ENCODE results near the gene DHRS13.

Gene DHRS13

DNA sequence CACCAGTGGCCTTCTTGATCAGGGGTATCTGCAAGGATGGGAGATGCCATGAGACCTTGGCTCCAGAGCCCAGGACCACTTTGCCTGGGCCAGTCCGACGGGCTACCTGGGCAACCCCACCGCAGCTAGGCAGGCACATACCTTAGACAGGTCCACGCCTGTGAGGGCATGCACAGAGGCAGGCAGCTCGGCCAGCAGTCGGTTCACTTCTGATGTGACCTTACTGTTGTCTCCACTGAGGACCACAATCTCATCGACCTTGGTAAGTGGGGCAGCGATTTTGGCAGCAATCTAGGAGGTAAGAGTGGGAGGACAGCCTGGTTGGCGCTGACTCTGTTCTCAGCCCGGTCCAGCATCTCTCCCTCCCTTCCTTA is 22.3 kb downstream of the DHRS13 start:
- no peak overlapping the region for H3K18ac ChIP-seq (ENCODE audit: low read length)
- H3K9me3 ChIP-seq (ENCODE audit: insufficient read depth, low read depth, low read length), result peaks cover 5% of the 10 kb centered on the region
- H2BK12ac ChIP-seq (ENCODE audit: low read length), result no peak overlapping the region
- no CpG with 5 or more reads among the region's 10 CpGs for WGBS (ENCODE audit: extremely low coverage, insufficient coverage, insufficient read length)
- no peak overlapping the region for H3K23ac ChIP-seq (ENCODE audit: low read length)
- no peak overlapping the region for H3K9ac ChIP-seq (ENCODE audit: low read length)
- no peak overlapping the region for H4K8ac ChIP-seq (ENCODE audit: low read depth, low read length)
- no peak overlapping the region for H3K14ac ChIP-seq (ENCODE audit: low read length)
- no peaks in the 10 kb centered on the region for H3K79me1 ChIP-seq (ENCODE audit: low read length)
- no peaks in the 10 kb centered on the region for H3K79me2 ChIP-seq (ENCODE audit: control insufficient read depth, insufficient read depth, low read length, poor library complexity)
- H2BK5ac ChIP-seq (ENCODE audit: low read depth, low read length, poor library complexity), result no peak overlapping the region
- H3K27me3 ChIP-seq (ENCODE audit: insufficient read depth, low read length), result no peaks in the 10 kb centered on the region
- no peak overlapping the region for H3K4me3 ChIP-seq (ENCODE audit: low read depth, low read length)
- H3K36me3 ChIP-seq (ENCODE audit: control insufficient read depth in 1 of 2, insufficient read depth in 2 of 2, low read length in 2 of 2), result peaks cover 45 to 54% of the 10 kb centered on the region in 2 experiments
- no peak overlapping the region for H3K27ac ChIP-seq (ENCODE audit: low read depth, low read length)
- H4K91ac ChIP-seq (ENCODE audit: low read depth, low read length), result no peak overlapping the region
- no peak overlapping the region for H4K12ac ChIP-seq (ENCODE audit: low read depth, low read length)
- H2AK5ac ChIP-seq (ENCODE audit: low read length), result no peak overlapping the region
- H2BK120ac ChIP-seq (ENCODE audit: insufficient read depth, low read length, poor library complexity), result no peak overlapping the region
- no peak for DNase-seq
- no peak overlapping the region for H3K4ac ChIP-seq (ENCODE audit: low read depth, low read length)
- H3K4me1 ChIP-seq (ENCODE audit: control insufficient read depth in 1 of 2, insufficient read depth in 2 of 2, low read length in 2 of 2), result no peaks in the 10 kb centered on the region
- no peak overlapping the region for H2AFZ ChIP-seq (ENCODE audit: insufficient read depth, low read length, poor library complexity)
- H3K4me2 ChIP-seq (ENCODE audit: low read length), result no peak overlapping the region

DNA sequence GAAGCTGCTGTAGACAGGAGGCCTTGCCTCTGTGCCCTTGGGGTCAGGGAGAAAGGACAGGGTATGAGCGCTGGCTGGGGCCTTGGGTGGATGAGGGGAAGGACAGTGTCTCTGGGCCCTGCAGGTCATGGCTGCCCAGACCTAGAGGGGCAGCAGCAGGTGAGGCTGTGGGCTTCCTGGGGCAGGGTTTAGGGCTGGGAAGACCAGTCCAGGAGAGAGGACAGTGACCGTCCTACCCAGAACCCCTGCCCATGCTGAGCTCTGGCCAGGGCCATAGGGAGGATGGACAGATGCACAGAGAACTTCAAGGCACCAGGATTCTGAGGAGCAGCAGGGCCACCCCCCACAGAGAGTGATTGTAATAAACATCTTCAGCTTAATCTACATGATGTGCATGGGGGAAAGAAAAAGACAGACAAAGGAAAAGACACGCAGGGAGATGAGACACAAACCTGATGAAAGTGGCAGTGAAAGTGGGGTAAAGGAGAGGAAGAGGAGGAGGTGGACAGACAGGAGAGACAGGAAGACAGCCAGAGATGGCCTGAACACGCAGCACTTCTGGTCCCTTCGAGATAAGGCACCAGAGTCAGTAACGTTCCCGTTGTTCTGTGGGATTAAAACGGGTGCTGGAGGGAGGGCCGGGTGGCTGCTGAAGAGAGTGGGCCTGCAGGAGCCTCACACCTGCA is 22.9 kb downstream of the DHRS13 start:
- Histone ChIP-seq H3K14ac (ENCODE audit: low read length) (no peak overlapping the region), H2BK120ac (ENCODE audit: insufficient read depth, low read length, poor library complexity) (no peak overlapping the region), H2BK12ac (ENCODE audit: low read length) (no peak overlapping the region), H2AK5ac (ENCODE audit: low read length) (no peak overlapping the region), H3K4me3 (ENCODE audit: low read depth, low read length) (no peak overlapping the region), H3K79me1 (ENCODE audit: low read length) (no peaks in the 10 kb centered on the region), H3K4me1 (ENCODE audit: control insufficient read depth in 1 of 2, insufficient read depth in 2 of 2, low read length in 2 of 2) (no peaks in the 10 kb centered on the region), H3K9ac (ENCODE audit: low read length) (no peak overlapping the region), H4K91ac (ENCODE audit: low read depth, low read length) (no peak overlapping the region), H4K8ac (ENCODE audit: low read depth, low read length) (no peak overlapping the region), H3K27ac (ENCODE audit: low read depth, low read length) (no peak overlapping the region), H4K12ac (ENCODE audit: low read depth, low read length) (no peak overlapping the region), H2AFZ (ENCODE audit: insufficient read depth, low read length, poor library complexity) (no peak overlapping the region), H3K36me3 (ENCODE audit: control insufficient read depth in 1 of 2, insufficient read depth in 2 of 2, low read length in 2 of 2) (peaks cover 43 to 50% of the 10 kb centered on the region in 2 experiments), H3K18ac (ENCODE audit: low read length) (no peak overlapping the region), H3K23ac (ENCODE audit: low read length) (no peak overlapping the region), H3K79me2 (ENCODE audit: control insufficient read depth, insufficient read depth, low read length, poor library complexity) (no peaks in the 10 kb centered on the region), H3K4ac (ENCODE audit: low read depth, low read length) (no peak overlapping the region), H3K9me3 (ENCODE audit: insufficient read depth, low read depth, low read length) (peaks cover 3% of the 10 kb centered on the region), H2BK5ac (ENCODE audit: low read depth, low read length, poor library complexity) (no peak overlapping the region), H3K4me2 (ENCODE audit: low read length) (no peak overlapping the region), H3K27me3 (ENCODE audit: insufficient read depth, low read length) (no peaks in the 10 kb centered on the region)
- WGBS (ENCODE audit: extremely low coverage, insufficient coverage, insufficient read length), result no CpG with 5 or more reads among the region's 9 CpGs
- DNase-seq, result no peak

- Histone ChIP-seq H3K4me3 (ENCODE audit: low read depth, low read length) (no peak overlapping the region), H2BK5ac (ENCODE audit: low read depth, low read length, poor library complexity) (no peak overlapping the region), H3K27me3 (ENCODE audit: insufficient read depth, low read length) (no peaks in the 10 kb centered on the region), H3K18ac (ENCODE audit: low read length) (no peak overlapping the region), H2AFZ (ENCODE audit: insufficient read depth, low read length, poor library complexity) (no peak overlapping the region), H3K79me1 (ENCODE audit: low read length) (no peaks in the 10 kb centered on the region), H3K79me2 (ENCODE audit: control insufficient read depth, insufficient read depth, low read length, poor library complexity) (no peaks in the 10 kb centered on the region), H3K4me1 (ENCODE audit: control insufficient read depth in 1 of 2, insufficient read depth in 2 of 2, low read length in 2 of 2) (no peaks in the 10 kb centered on the region), H3K4ac (ENCODE audit: low read depth, low read length) (no peak overlapping the region), H4K12ac (ENCODE audit: low read depth, low read length) (no peak overlapping the region), H3K23ac (ENCODE audit: low read length) (no peak overlapping the region), H4K8ac (ENCODE audit: low read depth, low read length) (no peak overlapping the region), H3K27ac (ENCODE audit: low read depth, low read length) (no peak overlapping the region), H2BK12ac (ENCODE audit: low read length) (no peak overlapping the region), H4K91ac (ENCODE audit: low read depth, low read length) (no peak overlapping the region), H3K36me3 (ENCODE audit: control insufficient read depth in 1 of 2, insufficient read depth in 2 of 2, low read length in 2 of 2) (peaks cover 41% of the 10 kb centered on the region in 2 experiments), H3K14ac (ENCODE audit: low read length) (no peak overlapping the region), H2BK120ac (ENCODE audit: insufficient read depth, low read length, poor library complexity) (no peak overlapping the region), H2AK5ac (ENCODE audit: low read length) (no peak overlapping the region), H3K9ac (ENCODE audit: low read length) (no peak overlapping the region), H3K9me3 (ENCODE audit: insufficient read depth, low read depth, low read length) (peaks cover under 1% of the 10 kb centered on the region), H3K4me2 (ENCODE audit: low read length) (no peak overlapping the region)
- WGBS (ENCODE audit: extremely low coverage, insufficient coverage, insufficient read length), result no CpG with 5 or more reads among the region's 4 CpGs
- DNase-seq, result peak; percentile 59 to 78
Measured at GRCh38 chr17:28878981-28879380, 23.9 kb downstream of the DHRS13 start.

GRCh38 chr17:28878158-28878910 is 24.5 kb downstream of the DHRS13 start:
- H3K79me1 ChIP-seq (ENCODE audit: low read length), result no peaks in the 10 kb centered on the region
- no CpG with 5 or more reads among the region's 2 CpGs for WGBS (ENCODE audit: extremely low coverage, insufficient coverage, insufficient read length)
- no peak overlapping the region for H3K4me3 ChIP-seq (ENCODE audit: low read depth, low read length)

More at GRCh38 chr17:28878158-28878910, 24.5 kb downstream of the DHRS13 start:
- no peaks in the 10 kb centered on the region for H3K9me3 ChIP-seq (ENCODE audit: insufficient read depth, low read depth, low read length)
- no peak overlapping the region for H3K14ac ChIP-seq (ENCODE audit: low read length)
- no peak overlapping the region for H3K18ac ChIP-seq (ENCODE audit: low read length)
- no peak overlapping the region for H2AFZ ChIP-seq (ENCODE audit: insufficient read depth, low read length, poor library complexity)
- no peak overlapping the region for H4K91ac ChIP-seq (ENCODE audit: low read depth, low read length)
- no peaks in the 10 kb centered on the region for H3K4me1 ChIP-seq (ENCODE audit: control insufficient read depth in 1 of 2, insufficient read depth in 2 of 2, low read length in 2 of 2)
- H2BK5ac ChIP-seq (ENCODE audit: low read depth, low read length, poor library complexity), result no peak overlapping the region
- H4K8ac ChIP-seq (ENCODE audit: low read depth, low read length), result no peak overlapping the region
- no peak overlapping the region for H4K12ac ChIP-seq (ENCODE audit: low read depth, low read length)
- H3K79me2 ChIP-seq (ENCODE audit: control insufficient read depth, insufficient read depth, low read length, poor library complexity), result no peaks in the 10 kb centered on the region
- H2BK120ac ChIP-seq (ENCODE audit: insufficient read depth, low read length, poor library complexity), result no peak overlapping the region
- peak in 1 of 2 donors; percentile 25 for DNase-seq
- no peak overlapping the region for H3K4me2 ChIP-seq (ENCODE audit: low read length)
- H3K9ac ChIP-seq (ENCODE audit: low read length), result no peak overlapping the region
- H3K27ac ChIP-seq (ENCODE audit: low read depth, low read length), result no peak overlapping the region
- no peak overlapping the region for H2AK5ac ChIP-seq (ENCODE audit: low read length)
- H2BK12ac ChIP-seq (ENCODE audit: low read length), result no peak overlapping the region
- no peak overlapping the region for H3K23ac ChIP-seq (ENCODE audit: low read length)
- no peak overlapping the region for H3K4ac ChIP-seq (ENCODE audit: low read depth, low read length)
- no peaks in the 10 kb centered on the region for H3K27me3 ChIP-seq (ENCODE audit: insufficient read depth, low read length)
- H3K36me3 ChIP-seq (ENCODE audit: control insufficient read depth in 1 of 2, insufficient read depth in 2 of 2, low read length in 2 of 2), result peaks cover 38 to 39% of the 10 kb centered on the region in 2 experiments
